ENCODE data around the gene RAB17.
"Not testable (repeated sequence)": the region's sequence is repeated elsewhere in the genome, so short reads cannot be mapped to it uniquely, and the experiment has no call there.

RAB17 gene

GRCh38 chr2:237596520-237597195 is 6.1 kb upstream of the RAB17 start:
- no peak for DNase-seq (ENCODE audit: insufficient read length)
- FAIRE-seq = no peak
- TF ChIP-seq TAF1 (IDR thresholded peaks at IDR 0.05; ENCODE audit: borderline replicate concordance, low read depth, low read length) (no peak), POLR2AphosphoS5 (IDR thresholded peaks at IDR 0.05; ENCODE audit: low read depth, low read length) (no peak), POLR2A (IDR thresholded peaks at IDR 0.05; ENCODE audit: low read depth, low read length) (no peak)

- DNase-seq (ENCODE audit: insufficient read length); FAIRE-seq: not testable (repeated sequence)
Observed at GRCh38 chr2:237595829-237596519, 5.4 kb upstream of the RAB17 start.

DNA sequence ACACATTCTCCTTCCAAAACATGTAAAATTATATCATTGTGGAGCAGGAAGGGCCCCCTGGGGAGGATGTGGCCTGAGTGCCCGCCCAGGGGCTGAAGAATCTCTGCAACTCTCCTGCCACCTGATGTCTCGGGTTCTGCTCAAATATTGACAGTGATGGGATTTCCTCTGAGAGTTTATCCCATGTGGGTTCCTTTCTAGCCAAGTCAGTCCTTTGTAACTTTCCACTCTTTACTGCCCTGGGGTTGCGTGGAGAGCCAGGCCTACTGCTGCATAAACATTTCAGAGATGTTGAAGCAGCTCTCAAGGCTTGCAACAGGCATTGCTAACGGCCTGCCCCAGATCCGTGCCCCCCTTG is 4.0 kb upstream of the RAB17 start:
- TF ChIP-seq POLR2A (IDR thresholded peaks at IDR 0.05; ENCODE audit: low read depth, low read length) = no peak
- no peak for TF ChIP-seq POLR2AphosphoS5 (IDR thresholded peaks at IDR 0.05; ENCODE audit: low read depth, low read length)
- no peak for TF ChIP-seq TAF1 (IDR thresholded peaks at IDR 0.05; ENCODE audit: borderline replicate concordance, low read depth, low read length)
- DNase-seq (ENCODE audit: insufficient read length) = no peak
- FAIRE-seq = no peak

GRCh38 chr2:237593596-237594320 is 3.2 kb upstream of the RAB17 start:
- FAIRE-seq = no peak
- no peak for TF ChIP-seq POLR2AphosphoS5 (IDR thresholded peaks at IDR 0.05; ENCODE audit: low read depth, low read length)
- TF ChIP-seq POLR2A (IDR thresholded peaks at IDR 0.05; ENCODE audit: low read depth, low read length) = no peak
- no peak for DNase-seq (ENCODE audit: insufficient read length)

- DNase-seq (ENCODE audit: insufficient read length) = no peak
- FAIRE-seq = no peak
Observed at GRCh38 chr2:237593036-237593435, 2.5 kb upstream of the RAB17 start.

GRCh38 chr2:237592425-237592980 is 2.0 kb upstream of the RAB17 start:
- DNase-seq (ENCODE audit: insufficient read length) (no peak), FAIRE-seq (no peak)
- TF ChIP-seq POLR2AphosphoS5 (IDR thresholded peaks at IDR 0.05; ENCODE audit: low read depth, low read length) (no peak), POLR2A (IDR thresholded peaks at IDR 0.05; ENCODE audit: low read depth, low read length) (no peak), TAF1 (IDR thresholded peaks at IDR 0.05; ENCODE audit: borderline replicate concordance, low read depth, low read length) (no peak)

More at GRCh38 chr2:237593036-237593435, 2.5 kb upstream of the RAB17 start:
- TF ChIP-seq POLR2A (IDR thresholded peaks at IDR 0.05; ENCODE audit: low read depth, low read length) (no peak), TAF1 (IDR thresholded peaks at IDR 0.05; ENCODE audit: borderline replicate concordance, low read depth, low read length) (no peak), POLR2AphosphoS5 (IDR thresholded peaks at IDR 0.05; ENCODE audit: low read depth, low read length) (no peak)

- peak; percentile 65 for FAIRE-seq
- DNase-seq (ENCODE audit: insufficient read length) = no peak
- no peak for TF ChIP-seq TAF1 (IDR thresholded peaks at IDR 0.05; ENCODE audit: borderline replicate concordance, low read depth, low read length)
- no peak for TF ChIP-seq POLR2A (IDR thresholded peaks at IDR 0.05; ENCODE audit: low read depth, low read length)
- no peak for TF ChIP-seq POLR2AphosphoS5 (IDR thresholded peaks at IDR 0.05; ENCODE audit: low read depth, low read length)
Observed at GRCh38 chr2:237591141-237591881, 777 bp upstream of the RAB17 start.

DNA sequence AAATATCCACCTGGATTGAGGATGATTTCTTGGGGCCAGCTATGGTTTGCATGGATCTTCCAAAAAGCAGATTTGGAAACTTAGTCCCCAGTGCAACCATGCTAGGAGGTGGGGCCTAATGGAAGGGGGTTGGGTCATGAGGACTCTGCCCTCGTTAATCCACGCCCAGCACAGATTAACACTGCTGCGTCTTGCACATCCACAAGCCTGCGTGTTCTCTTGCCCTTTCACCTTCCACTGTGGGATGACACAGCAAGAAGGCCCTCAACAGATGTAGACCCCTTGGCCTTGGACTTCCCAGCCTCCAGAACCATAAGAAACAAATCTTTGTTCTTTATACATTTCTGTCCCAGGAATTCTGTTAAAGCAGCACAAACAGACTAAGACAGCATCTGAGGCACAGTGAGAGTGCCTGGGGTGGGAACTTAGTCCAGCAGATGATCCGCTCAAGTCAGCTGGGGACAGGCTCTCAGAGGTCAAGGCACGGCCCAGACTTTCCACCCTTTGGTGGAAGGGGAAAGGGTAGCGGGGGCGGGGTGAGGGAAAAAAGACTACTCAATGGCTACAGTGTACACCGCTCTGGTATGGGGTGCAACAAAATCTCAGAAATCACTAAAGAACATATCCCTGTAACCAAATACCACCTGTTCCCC is 2.4 kb downstream of the RAB17 start:
- FAIRE-seq (no peak), DNase-seq (ENCODE audit: insufficient read length) (no peak)
- TF ChIP-seq POLR2A (IDR thresholded peaks at IDR 0.05; ENCODE audit: low read depth, low read length) (no peak), TAF1 (IDR thresholded peaks at IDR 0.05; ENCODE audit: borderline replicate concordance, low read depth, low read length) (no peak), POLR2AphosphoS5 (IDR thresholded peaks at IDR 0.05; ENCODE audit: low read depth, low read length) (no peak)

DNA sequence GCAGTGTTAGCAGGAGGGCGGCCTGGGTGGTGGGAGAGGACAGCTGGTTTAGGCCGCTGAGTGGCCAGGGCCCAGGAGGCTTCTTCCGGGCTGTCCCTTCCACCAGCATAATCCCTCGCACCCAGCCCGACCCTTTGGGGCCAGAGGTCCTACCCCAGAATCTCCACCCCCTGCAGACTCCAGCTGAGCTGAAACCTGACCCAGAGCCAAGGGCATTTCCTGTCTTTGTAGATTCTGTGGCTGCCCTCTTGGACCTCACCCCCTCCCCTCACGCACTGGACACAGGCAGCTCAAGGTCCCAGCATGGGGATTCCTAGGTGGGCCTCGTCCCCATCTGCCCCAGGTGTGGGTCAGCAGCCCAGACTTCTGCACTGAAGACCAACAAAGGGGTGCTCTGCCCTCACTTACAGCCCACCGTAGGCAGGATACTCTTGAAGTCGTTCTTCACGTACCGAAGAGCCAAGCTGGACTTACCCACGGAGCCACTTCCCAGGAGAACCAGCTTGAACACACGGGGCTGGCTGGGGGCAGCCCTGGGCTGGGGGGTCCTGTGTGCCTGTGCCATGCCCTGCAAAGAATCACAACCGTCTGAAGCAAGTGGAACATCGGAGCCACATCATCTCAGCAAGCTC is 4.8 kb downstream of the RAB17 start:
- FAIRE-seq (no peak), DNase-seq (ENCODE audit: insufficient read length) (no peak)
- TF ChIP-seq POLR2AphosphoS5 (IDR thresholded peaks at IDR 0.05; ENCODE audit: low read depth, low read length) = no peak
- no peak for TF ChIP-seq TAF1 (IDR thresholded peaks at IDR 0.05; ENCODE audit: borderline replicate concordance, low read depth, low read length)
- no peak for TF ChIP-seq POLR2A (IDR thresholded peaks at IDR 0.05; ENCODE audit: low read depth, low read length)

- no peak for FAIRE-seq
- no peak for DNase-seq (ENCODE audit: insufficient read length)
- TF ChIP-seq POLR2AphosphoS5 (IDR thresholded peaks at IDR 0.05; ENCODE audit: low read depth, low read length) (no peak), TAF1 (IDR thresholded peaks at IDR 0.05; ENCODE audit: borderline replicate concordance, low read depth, low read length) (no peak), POLR2A (IDR thresholded peaks at IDR 0.05; ENCODE audit: low read depth, low read length) (no peak)
Observed at GRCh38 chr2:237583385-237584295, 6.9 kb downstream of the RAB17 start.
